Keratinocyte (primary cell): ENCODE results near the gene CCR5.

ENCODE experiments used
- EZH2 ChIP-seq: IDR thresholded peaks from one replicate; pipeline ENCODE4 v1.6.1; 2012; ENCODE audit warnings: inconsistent platforms, mild to moderate bottlenecking, low read length, moderate library complexity
- TF ChIP-seq, protein P1 (sequence below), 3 experiments: IDR thresholded peaks in 1 of 3; conservative IDR thresholded peaks in 1 of 3; optimal IDR thresholded peaks in 1 of 3; 2 replicates in 2 of 3; 3 replicates in 1 of 3; pipeline versions ENCODE3 to v1.5.1; 2011; ENCODE audit warnings: low read length in 3 of 3, mild to moderate bottlenecking in 3 of 3, moderate library complexity in 2 of 3, control low read depth in 1 of 3, inconsistent platforms in 1 of 3; ENCODE audit not compliant: insufficient read depth in 2 of 3; ENCODE audit errors: extremely low read depth in 1 of 3

DNA sequence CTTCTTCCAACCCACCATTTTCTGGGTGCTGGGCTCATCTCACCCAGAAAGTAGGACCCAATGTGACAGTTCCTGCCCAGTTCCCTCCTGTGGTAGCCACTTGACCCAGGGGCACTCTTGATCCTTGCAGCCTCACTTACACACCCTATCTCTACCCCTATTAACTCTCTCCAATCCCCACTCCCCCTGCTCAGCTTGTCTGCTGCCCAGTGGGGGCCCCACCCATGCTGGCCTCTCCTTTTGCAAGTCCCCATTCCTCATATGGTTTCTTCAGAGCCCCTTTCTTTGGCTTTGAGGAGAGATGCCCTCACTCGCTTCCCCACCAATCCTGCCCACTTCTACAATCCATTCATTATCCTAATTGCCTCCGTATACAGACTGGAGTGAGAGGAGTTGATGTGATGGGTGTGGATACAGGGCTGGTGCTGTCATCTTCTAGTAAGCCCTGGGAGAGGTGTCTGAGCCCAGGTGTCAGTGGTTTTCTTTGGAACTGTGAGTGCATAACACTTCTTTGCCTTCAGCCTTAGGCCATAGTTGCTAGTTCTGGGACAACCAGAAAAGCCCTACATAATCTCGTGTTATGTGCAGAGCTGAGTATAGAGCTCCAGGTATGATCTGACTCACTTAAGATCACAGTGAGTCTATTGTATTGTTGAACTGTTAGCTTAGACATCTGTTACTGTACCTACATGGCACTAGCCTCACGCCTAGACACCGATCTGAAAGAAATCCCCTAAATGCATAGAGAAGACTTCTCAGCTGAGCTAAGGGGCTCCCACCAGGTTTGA is 4.8 kb upstream of the CCR5 start:
- TF ChIP-seq, protein P1, sequence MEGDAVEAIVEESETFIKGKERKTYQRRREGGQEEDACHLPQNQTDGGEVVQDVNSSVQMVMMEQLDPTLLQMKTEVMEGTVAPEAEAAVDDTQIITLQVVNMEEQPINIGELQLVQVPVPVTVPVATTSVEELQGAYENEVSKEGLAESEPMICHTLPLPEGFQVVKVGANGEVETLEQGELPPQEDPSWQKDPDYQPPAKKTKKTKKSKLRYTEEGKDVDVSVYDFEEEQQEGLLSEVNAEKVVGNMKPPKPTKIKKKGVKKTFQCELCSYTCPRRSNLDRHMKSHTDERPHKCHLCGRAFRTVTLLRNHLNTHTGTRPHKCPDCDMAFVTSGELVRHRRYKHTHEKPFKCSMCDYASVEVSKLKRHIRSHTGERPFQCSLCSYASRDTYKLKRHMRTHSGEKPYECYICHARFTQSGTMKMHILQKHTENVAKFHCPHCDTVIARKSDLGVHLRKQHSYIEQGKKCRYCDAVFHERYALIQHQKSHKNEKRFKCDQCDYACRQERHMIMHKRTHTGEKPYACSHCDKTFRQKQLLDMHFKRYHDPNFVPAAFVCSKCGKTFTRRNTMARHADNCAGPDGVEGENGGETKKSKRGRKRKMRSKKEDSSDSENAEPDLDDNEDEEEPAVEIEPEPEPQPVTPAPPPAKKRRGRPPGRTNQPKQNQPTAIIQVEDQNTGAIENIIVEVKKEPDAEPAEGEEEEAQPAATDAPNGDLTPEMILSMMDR (optimal IDR thresholded peaks at IDR 0.05 in 1 of 3, IDR thresholded peaks at IDR 0.05 in 1 of 3, conservative IDR thresholded peaks at IDR 0.05 in 1 of 3; ENCODE audit: extremely low read depth in 1 of 3, insufficient read depth in 2 of 3, low read length in 3 of 3): no peak
- TF ChIP-seq EZH2: no peak
